NCI-H1417 treated with DMSO at 0.1 percent for 48 hours (cell line): ENCODE data around the gene GHITM.
"Not testable (repeated sequence)": the region's sequence is repeated elsewhere in the genome, so short reads cannot be mapped to it uniquely, and the experiment has no call there.

Source experiments
- DNase-seq: peaks from one replicate; lab custom pipeline; 2025; lab: John Stamatoyannopoulos, UW

Gene GHITM

GRCh38 chr10:84148006-84148597 is 8.8 kb downstream of the GHITM start:
- not testable (repeated sequence) for DNase-seq

GRCh38 chr10:84149854-84150253 is 10.5 kb downstream of the GHITM start:
- no peak for DNase-seq

GRCh38 chr10:84152769-84153168 is 13.5 kb downstream of the GHITM start:
- no peak for DNase-seq

GRCh38 chr10:84155521-84155920 is 16.2 kb downstream of the GHITM start:
- DNase-seq = no peak

- no peak for DNase-seq
Measured at GRCh38 chr10:84156009-84156408, 16.7 kb downstream of the GHITM start.

- no peak for DNase-seq
Measured at GRCh38 chr10:84156768-84157167, 17.5 kb downstream of the GHITM start.

GRCh38 chr10:84158061-84158460 is 18.8 kb downstream of the GHITM start:
- DNase-seq = no peak

GRCh38 chr10:84158550-84158949 is 19.2 kb downstream of the GHITM start:
- no peak for DNase-seq

GRCh38 chr10:84159076-84159685 is 19.9 kb downstream of the GHITM start:
- DNase-seq = no peak

GRCh38 chr10:84160663-84161362 is 21.5 kb downstream of the GHITM start:
- no peak for DNase-seq

GRCh38 chr10:84163996-84164395 is 24.7 kb downstream of the GHITM start:
- DNase-seq = no peak

GRCh38 chr10:84164442-84164841 is 25.1 kb downstream of the GHITM start:
- no peak for DNase-seq

GRCh38 chr10:84166620-84167288 is 27.4 kb downstream of the GHITM start:
- DNase-seq = no peak

GRCh38 chr10:84167289-84167653 is 28.0 kb downstream of the GHITM start:
- DNase-seq = not testable (repeated sequence)

GRCh38 chr10:84168382-84168781 is 29.1 kb downstream of the GHITM start:
- not testable (repeated sequence) for DNase-seq

GRCh38 chr10:84171237-84171636 is 31.9 kb downstream of the GHITM start:
- DNase-seq = not testable (repeated sequence)

GRCh38 chr10:84171700-84172466 is 32.6 kb downstream of the GHITM start:
- DNase-seq = not testable (repeated sequence)

GRCh38 chr10:84172467-84173356 is 33.4 kb downstream of the GHITM start:
- no peak for DNase-seq

- no peak for DNase-seq
Measured at GRCh38 chr10:84173501-84173929, 34.2 kb downstream of the GHITM start, which contains the start of gene GPR15LG. GPR15LG (plus strand) TSS chr10:84173801; CDS start chr10:84173852, 51 bp downstream.

- no peak for DNase-seq
Measured at GRCh38 chr10:84175436-84175835, 36.1 kb downstream of the GHITM start.

GRCh38 chr10:84176351-84176750 is 37.0 kb downstream of the GHITM start:
- no peak for DNase-seq
